Breast epithelium (tissue), 4 donors: ENCODE measurements around the gene RRP15. TPM values are rescaled to one million over a fixed set of nuclear protein-coding genes. Genes with fewer than 3 reads are reported as not detected.
A peak's percentile ranks its signal among the peaks of the same experiment; 100 is the strongest.

ENCODE experiments used
- DNase-seq, 2 donors: peaks; one replicate each; pipeline ENCODE4 v3.0.0-alpha.2; 2019; ENCODE audit warnings: low spot score in 2 of 2
- H3K27ac ChIP-seq, 2 donors: fragments of 200-600 bp; sonication (generic) in 1 of 2; one replicate each; pipeline ENCODE4 v1.5.1; 2016 to 2019; ENCODE audit warnings: mild to moderate bottlenecking in 1 of 2
- H3K27me3 ChIP-seq, 2 donors: fragments of 200-600 bp; sonication (generic) in 1 of 2; one replicate each; pipeline versions ENCODE4 v1.5.1 to v1.6.0; 2017 to 2019; ENCODE audit warnings: control low read depth in 1 of 2, mild to moderate bottlenecking in 1 of 2
- H3K36me3 ChIP-seq: fragments of 200-600 bp; one replicate; pipeline ENCODE4 v1.5.1; 2019
- H3K4me1 ChIP-seq, 2 donors: fragments of 200-600 bp; sonication (generic); one replicate each; pipeline ENCODE4 v1.5.1; 2016 to 2019; ENCODE audit warnings: control low read depth in 1 of 2
- H3K4me3 ChIP-seq, 3 donors: fragments of 200-600 bp; sonication (generic); 1 replicate in 2 of 3; 2 replicates in 1 of 3; pipeline ENCODE4 v1.5.1; 2016 to 2019; ENCODE audit warnings: mild to moderate bottlenecking in 3 of 3, moderate library complexity in 2 of 3
- H3K9me3 ChIP-seq, 2 donors: fragments of 200-600 bp; sonication (generic) in 1 of 2; one replicate each; pipeline ENCODE4 v1.5.1; 2016 to 2019; ENCODE audit warnings: control low read depth in 1 of 2
- POLR2A ChIP-seq: fragments of 450-650 bp; IDR thresholded peaks from one replicate; pipeline ENCODE4 v1.6.1; 2016; ENCODE audit warnings: antibody characterized with exemption, mild to moderate bottlenecking, moderate library complexity
- POLR2AphosphoS5 ChIP-seq, 3 donors: sonication (generic); formaldehyde crosslinking; IDR thresholded peaks; one replicate each; pipeline ENCODE4 v1.6.1; 2017; ENCODE audit warnings: antibody characterized with exemption in 3 of 3
- intact Hi-C: fragments of 100-400 bp; cut with DNase I; formaldehyde crosslinking; loops from one replicate; pipeline ENCODE4 v1.15.1; 2023; ENCODE audit warnings: low total_unique reads
- total RNA-seq, 3 donors: library from RNA; depleted of rRNA; stranded (reverse); fragments of >200 nt; gene quantifications; one replicate each; pipeline ENCODE4 v1.1.0, GENCODE V29; 2016
- TF ChIP-seq, protein P1 (sequence below), 3 donors: fragments of 450-650 bp; IDR thresholded peaks; one replicate each; pipeline ENCODE4 v1.5.1; 2016 to 2017; ENCODE audit warnings: antibody characterized with exemption in 3 of 3, mild to moderate bottlenecking in 3 of 3, moderate library complexity in 3 of 3

Gene RRP15
- total RNA-seq, 3 donors from 2014 or later, result 6.2 to 8.8 (median 7.8) TPM

DNA sequence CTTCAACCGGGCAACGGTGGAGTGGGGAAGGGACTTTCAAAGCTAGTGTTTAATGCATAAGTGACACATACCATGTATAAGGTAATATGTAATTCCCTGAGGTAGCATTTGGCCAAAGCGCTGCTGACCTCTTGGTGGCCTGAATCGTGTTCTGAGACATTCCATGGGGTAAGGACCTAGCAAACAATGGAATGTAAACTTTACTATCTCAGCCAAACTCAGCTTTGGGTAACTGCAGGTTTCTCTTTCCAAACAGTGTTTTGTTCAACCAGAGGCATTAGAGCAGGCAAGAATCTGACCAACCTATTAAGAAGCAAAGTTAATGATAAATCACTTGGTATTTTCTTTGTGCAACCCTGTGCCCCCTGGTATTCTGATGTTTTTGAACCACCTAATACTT lies 82.0 kb downstream of the RRP15 start:
- Histone ChIP-seq H3K4me1 (no peaks in the 10 kb centered on the region), H3K36me3 (no peaks in the 10 kb centered on the region), H3K27me3 (no peaks in the 10 kb centered on the region), H3K27ac (no peak overlapping the region), H3K9me3 (no peaks in the 10 kb centered on the region), H3K4me3 (no peak overlapping the region)
- TF ChIP-seq, protein P1, sequence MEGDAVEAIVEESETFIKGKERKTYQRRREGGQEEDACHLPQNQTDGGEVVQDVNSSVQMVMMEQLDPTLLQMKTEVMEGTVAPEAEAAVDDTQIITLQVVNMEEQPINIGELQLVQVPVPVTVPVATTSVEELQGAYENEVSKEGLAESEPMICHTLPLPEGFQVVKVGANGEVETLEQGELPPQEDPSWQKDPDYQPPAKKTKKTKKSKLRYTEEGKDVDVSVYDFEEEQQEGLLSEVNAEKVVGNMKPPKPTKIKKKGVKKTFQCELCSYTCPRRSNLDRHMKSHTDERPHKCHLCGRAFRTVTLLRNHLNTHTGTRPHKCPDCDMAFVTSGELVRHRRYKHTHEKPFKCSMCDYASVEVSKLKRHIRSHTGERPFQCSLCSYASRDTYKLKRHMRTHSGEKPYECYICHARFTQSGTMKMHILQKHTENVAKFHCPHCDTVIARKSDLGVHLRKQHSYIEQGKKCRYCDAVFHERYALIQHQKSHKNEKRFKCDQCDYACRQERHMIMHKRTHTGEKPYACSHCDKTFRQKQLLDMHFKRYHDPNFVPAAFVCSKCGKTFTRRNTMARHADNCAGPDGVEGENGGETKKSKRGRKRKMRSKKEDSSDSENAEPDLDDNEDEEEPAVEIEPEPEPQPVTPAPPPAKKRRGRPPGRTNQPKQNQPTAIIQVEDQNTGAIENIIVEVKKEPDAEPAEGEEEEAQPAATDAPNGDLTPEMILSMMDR (IDR thresholded peaks at IDR 0.05), result no peak
- no peak for TF ChIP-seq POLR2A
- no peak for DNase-seq
- intact Hi-C loops, result no loop called here

DNA sequence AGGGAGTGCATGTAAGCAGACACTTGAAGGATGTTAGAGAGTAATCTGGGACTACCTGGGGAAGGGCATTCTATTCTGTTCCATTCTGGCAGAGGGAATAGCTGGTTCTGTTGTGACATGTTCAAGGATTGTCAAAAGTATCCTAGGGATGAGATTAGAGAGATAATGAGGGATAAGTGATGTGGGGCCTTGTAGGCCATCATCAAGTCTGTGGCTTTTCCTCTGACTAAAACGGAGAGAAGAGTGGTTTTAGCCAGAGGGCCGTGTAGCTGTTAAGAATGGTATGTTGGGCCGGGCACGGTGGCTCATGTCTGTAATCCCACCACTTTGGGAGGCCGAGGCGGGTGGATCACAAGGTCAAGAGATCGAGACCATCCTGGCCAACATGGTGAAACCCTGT lies 83.6 kb downstream of the RRP15 start:
- intact Hi-C loops, result no loop called here
- no peak overlapping the region for H3K4me3 ChIP-seq
- no peaks in the 10 kb centered on the region for H3K4me1 ChIP-seq
- no peak overlapping the region for H3K27ac ChIP-seq
- no peaks in the 10 kb centered on the region for H3K27me3 ChIP-seq
- TF ChIP-seq, protein P1 (IDR thresholded peaks at IDR 0.05), result no peak
- TF ChIP-seq POLR2A (no peak), POLR2AphosphoS5 (IDR thresholded peaks at IDR 0.05) (no peak)
- DNase-seq, result no peak
- H3K9me3 ChIP-seq, result no peaks in the 10 kb centered on the region
- H3K36me3 ChIP-seq, result no peaks in the 10 kb centered on the region

DNA sequence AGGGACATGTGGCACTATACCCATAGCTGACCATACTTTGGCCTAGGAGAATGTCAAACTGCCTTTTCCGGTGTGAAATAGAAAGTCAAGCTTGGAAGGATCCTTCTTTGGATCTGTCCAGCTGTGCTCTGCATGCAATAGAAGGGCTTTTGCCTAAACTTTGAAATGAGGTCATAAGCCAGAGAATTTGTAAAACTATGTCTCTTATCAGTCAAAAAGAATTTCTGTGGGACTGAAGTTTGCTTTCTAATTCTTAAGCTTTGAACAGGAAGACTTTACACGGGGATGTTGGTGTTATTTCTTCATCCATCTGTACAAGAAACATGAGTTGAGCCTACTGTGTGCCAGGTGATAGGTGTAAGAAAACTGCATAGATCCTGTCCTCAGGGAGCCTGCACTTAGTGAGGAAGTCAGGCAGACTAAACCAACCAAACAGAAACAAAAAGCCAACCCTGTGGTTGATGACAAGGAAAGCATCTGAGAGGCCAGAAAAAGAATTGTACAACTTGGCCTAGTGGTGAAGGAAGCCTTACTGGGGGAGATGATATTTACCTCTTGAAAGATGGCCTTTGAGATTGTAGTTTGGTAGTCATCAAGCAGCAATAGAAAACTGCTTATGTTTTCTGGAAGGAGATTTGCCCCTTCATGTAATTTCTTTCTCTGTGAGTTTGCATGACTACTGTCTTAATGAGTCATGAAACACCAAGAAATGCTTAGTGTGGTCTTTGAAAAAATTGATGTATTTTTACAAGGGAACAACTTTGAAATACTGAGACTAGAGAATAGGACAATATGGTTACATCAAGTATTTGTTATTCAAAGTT lies 84.8 kb downstream of the RRP15 start:
- H3K36me3 ChIP-seq, result no peaks in the 10 kb centered on the region
- TF ChIP-seq POLR2A (no peak), POLR2AphosphoS5 (IDR thresholded peaks at IDR 0.05) (no peak)
- TF ChIP-seq, protein P1 (IDR thresholded peaks at IDR 0.05), result no peak
- peaks cover 0 to 4% of the 10 kb centered on the region in 2 donors for H3K4me1 ChIP-seq
- peak overlapping the region in 1 of 2 donors; percentile 58 for H3K27ac ChIP-seq
- intact Hi-C loops, result no loop called here
- H3K27me3 ChIP-seq, result no peaks in the 10 kb centered on the region
- H3K4me3 ChIP-seq, result no peak overlapping the region
- DNase-seq, result no peak
- H3K9me3 ChIP-seq, result no peaks in the 10 kb centered on the region

DNA sequence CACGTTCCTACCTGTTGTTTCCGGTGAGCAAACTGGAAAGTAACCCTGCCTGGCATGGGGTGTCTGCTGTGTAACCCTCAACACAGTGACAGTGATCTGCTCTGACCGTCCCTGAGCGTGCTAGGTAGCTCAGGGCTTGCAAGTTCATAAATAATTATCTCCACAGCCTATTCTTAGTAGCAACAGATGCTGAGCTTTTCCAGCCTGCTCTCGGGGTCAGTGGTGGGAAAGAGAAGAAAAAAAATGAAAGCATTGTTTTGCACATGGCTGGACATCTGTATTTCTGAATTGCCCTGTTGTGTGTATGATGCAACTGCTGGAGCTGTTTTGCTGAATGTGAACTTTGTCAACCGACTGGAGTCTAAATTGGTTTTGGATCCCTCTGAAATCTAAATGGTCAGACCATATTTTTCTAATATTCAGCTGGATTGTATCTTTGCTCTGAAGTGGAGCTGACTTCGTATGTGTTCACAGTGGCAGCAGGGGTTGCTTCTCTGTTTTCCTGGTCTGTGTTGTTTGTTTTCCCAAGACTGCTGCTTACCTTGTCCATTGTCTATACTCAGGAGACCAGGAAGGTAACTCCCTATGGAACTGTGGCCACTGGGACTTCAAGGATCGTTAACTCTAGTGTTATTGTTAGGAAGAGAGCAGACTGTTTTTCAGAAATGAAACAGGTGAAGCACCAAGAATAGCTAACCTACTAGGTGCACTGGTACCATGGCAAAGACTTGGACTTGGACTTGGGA lies 87.0 kb downstream of the RRP15 start:
- no peak for DNase-seq
- Histone ChIP-seq H3K27me3 (no peaks in the 10 kb centered on the region), H3K36me3 (no peaks in the 10 kb centered on the region), H3K27ac (peak overlapping the region in 1 of 2 donors; percentile 25), H3K4me1 (peaks cover 0 to 4% of the 10 kb centered on the region in 2 donors), H3K4me3 (peak overlapping the region in 1 of 3 donors; percentile 11), H3K9me3 (no peaks in the 10 kb centered on the region)
- TF ChIP-seq, protein P1 (IDR thresholded peaks at IDR 0.05), result no peak
- TF ChIP-seq POLR2A, result no peak
- peak in 1 of 3 donors; percentile 48 for TF ChIP-seq POLR2AphosphoS5 (IDR thresholded peaks at IDR 0.05)
- intact Hi-C loops, result no loop called here
